ENCODE measurements around the gene WIPF1.

The WIPF1 gene

GRCh38 chr2:174573621-174574081, 24.0 kb downstream of the WIPF1 start:
- TF ChIP-seq, protein P1, sequence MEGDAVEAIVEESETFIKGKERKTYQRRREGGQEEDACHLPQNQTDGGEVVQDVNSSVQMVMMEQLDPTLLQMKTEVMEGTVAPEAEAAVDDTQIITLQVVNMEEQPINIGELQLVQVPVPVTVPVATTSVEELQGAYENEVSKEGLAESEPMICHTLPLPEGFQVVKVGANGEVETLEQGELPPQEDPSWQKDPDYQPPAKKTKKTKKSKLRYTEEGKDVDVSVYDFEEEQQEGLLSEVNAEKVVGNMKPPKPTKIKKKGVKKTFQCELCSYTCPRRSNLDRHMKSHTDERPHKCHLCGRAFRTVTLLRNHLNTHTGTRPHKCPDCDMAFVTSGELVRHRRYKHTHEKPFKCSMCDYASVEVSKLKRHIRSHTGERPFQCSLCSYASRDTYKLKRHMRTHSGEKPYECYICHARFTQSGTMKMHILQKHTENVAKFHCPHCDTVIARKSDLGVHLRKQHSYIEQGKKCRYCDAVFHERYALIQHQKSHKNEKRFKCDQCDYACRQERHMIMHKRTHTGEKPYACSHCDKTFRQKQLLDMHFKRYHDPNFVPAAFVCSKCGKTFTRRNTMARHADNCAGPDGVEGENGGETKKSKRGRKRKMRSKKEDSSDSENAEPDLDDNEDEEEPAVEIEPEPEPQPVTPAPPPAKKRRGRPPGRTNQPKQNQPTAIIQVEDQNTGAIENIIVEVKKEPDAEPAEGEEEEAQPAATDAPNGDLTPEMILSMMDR (IDR thresholded peaks at IDR 0.05; ENCODE audit: insufficient read depth, missing control alignments) = no peak
- FAIRE-seq (no peak), DNase-seq (ENCODE audit: insufficient read length, low spot score) (no peak)

- DNase-seq (ENCODE audit: insufficient read length, low spot score) = no peak
- FAIRE-seq = no peak
- TF ChIP-seq, protein P1 (IDR thresholded peaks at IDR 0.05; ENCODE audit: insufficient read depth, missing control alignments) = no peak
Observed at GRCh38 chr2:174572556-174572955, 25.0 kb downstream of the WIPF1 start.

DNA sequence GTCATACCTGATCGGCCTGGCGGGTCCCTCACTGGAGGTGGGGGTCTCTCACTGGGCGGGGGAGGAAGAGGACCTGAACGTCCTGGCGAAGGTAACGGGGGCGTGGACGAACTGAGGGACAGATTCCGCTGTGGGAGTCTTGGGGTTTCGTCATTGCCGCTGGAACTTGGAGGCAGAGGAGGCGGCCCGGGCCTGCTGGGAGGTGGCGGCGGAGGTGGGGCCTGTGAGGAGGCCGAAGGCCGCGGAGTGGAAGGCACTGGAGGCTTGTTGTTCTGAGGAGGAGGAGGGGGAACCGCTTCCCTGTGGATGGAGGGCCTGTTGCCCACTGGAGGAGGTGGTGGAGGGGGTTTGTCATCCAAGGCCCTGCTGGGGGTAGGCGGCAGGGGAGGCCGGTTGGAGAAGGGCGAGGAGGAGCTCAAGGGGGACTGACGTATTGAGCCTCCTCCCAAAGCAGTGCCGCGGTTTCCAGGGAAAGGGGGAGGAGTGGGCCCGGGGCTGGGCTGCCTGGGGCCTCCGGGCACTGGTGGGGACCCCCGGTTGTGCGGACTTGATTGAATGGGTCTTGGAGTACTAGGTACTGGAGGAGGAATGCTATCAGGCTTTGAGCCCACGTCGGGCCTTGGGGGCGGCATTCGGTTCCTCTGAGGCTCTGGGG, 25.8 kb downstream of the WIPF1 start:
- DNase-seq (ENCODE audit: insufficient read length, low spot score) (no peak), FAIRE-seq (no peak)
- TF ChIP-seq, protein P1 (IDR thresholded peaks at IDR 0.05; ENCODE audit: insufficient read depth, missing control alignments) = no peak

GRCh38 chr2:174570318-174570958, 27.2 kb downstream of the WIPF1 start:
- no peak for FAIRE-seq
- DNase-seq (ENCODE audit: insufficient read length, low spot score) = no peak
- TF ChIP-seq, protein P1 (IDR thresholded peaks at IDR 0.05; ENCODE audit: insufficient read depth, missing control alignments) = no peak

DNA sequence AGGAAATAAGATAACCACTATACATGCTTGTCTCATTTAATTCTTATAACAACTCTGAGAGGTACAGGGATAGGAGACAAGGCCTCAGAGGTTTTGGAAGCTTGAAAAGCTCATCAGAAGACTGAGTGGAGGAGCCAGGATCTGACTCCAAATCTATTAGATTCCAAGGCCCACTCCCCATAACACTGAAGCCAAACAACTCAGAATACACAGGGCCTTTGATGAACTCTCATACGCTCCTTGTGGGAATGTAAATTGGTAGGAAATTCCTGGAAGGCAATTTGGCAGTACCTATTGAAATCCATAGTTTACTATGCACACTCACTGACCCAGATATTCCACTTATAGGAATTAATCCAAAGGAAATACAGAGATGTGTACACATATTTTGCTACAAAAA, 27.9 kb downstream of the WIPF1 start:
- TF ChIP-seq, protein P1 (IDR thresholded peaks at IDR 0.05; ENCODE audit: insufficient read depth, missing control alignments) = no peak
- FAIRE-seq (no peak), DNase-seq (ENCODE audit: insufficient read length, low spot score) (no peak)

DNA sequence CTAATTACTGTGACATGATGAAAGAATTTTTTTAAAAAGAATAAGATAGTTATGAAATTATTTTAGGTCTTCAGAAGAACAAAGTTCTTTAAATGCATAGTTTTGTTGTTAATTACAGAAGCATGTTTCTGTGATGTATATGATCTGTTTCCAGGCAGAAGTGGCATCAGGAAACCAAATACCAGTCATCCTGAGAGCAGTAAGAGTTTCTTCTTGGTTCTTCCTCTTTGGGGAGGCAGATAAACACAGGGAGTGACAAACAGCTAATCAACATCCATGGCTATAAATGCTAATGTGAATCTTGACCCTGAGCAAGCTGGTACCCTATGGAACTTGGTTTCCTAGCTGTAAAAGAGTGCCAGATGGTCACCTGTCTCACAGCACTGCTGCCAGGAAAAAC, 29.2 kb downstream of the WIPF1 start:
- TF ChIP-seq, protein P1 (IDR thresholded peaks at IDR 0.05; ENCODE audit: insufficient read depth, missing control alignments) = no peak
- FAIRE-seq (no peak), DNase-seq (ENCODE audit: insufficient read length, low spot score) (no peak)

- no peak for DNase-seq (ENCODE audit: insufficient read length, low spot score)
- TF ChIP-seq, protein P1 (IDR thresholded peaks at IDR 0.05; ENCODE audit: insufficient read depth, missing control alignments) = no peak
- no peak for FAIRE-seq
Observed at GRCh38 chr2:174566871-174567270, 30.7 kb downstream of the WIPF1 start.

Measured in D721Med (cell line).